NCI-H1105 treated with DMSO at 0.1 percent for 48 hours (cell line): Measurements from ENCODE around the gene MEP1B.
A peak's percentile ranks its signal among the peaks of the same experiment; 100 is the strongest.
"Not testable (repeated sequence)": the region's sequence is repeated elsewhere in the genome, so short reads cannot be mapped to it uniquely, and the experiment has no call there.

Experiments used
- DNase-seq: peaks from one replicate; lab custom pipeline; 2025; lab: John Stamatoyannopoulos, UW

MEP1B gene

GRCh38 chr18:32189790-32190189 is at the start of gene MEP1B:
Gene MEP1B, plus strand, starts transcription at chr18:32190039. Its CDS starts 32 bp downstream, at chr18:32190071.
- no peak for DNase-seq

GRCh38 chr18:32148185-32148870 is 41.5 kb upstream of the MEP1B start:
- no peak for DNase-seq

GRCh38 chr18:32152705-32153448 is 37.0 kb upstream of the MEP1B start:
- DNase-seq = no peak

- DNase-seq = no peak
Measured at GRCh38 chr18:32156855-32157254, 33.0 kb upstream of the MEP1B start.

GRCh38 chr18:32157580-32157979 is 32.3 kb upstream of the MEP1B start:
- no peak for DNase-seq

GRCh38 chr18:32158108-32158624 is 31.7 kb upstream of the MEP1B start:
- DNase-seq = peak; percentile 94

- not testable (repeated sequence) for DNase-seq
Measured at GRCh38 chr18:32158631-32159030, 31.2 kb upstream of the MEP1B start.

GRCh38 chr18:32160547-32160946 is 29.3 kb upstream of the MEP1B start:
- no peak for DNase-seq

GRCh38 chr18:32167980-32168730 is 21.7 kb upstream of the MEP1B start:
- no peak for DNase-seq

GRCh38 chr18:32173654-32174053 is 16.2 kb upstream of the MEP1B start:
- DNase-seq = no peak

GRCh38 chr18:32174719-32175118 is 15.1 kb upstream of the MEP1B start:
- no peak for DNase-seq

GRCh38 chr18:32175265-32175664 is 14.6 kb upstream of the MEP1B start:
- no peak for DNase-seq

GRCh38 chr18:32176745-32177144 is 13.1 kb upstream of the MEP1B start:
- not testable (repeated sequence) for DNase-seq

GRCh38 chr18:32177530-32177929 is 12.3 kb upstream of the MEP1B start:
- no peak for DNase-seq

- no peak for DNase-seq
Measured at GRCh38 chr18:32183503-32183902, 6.3 kb upstream of the MEP1B start.

GRCh38 chr18:32190209-32190608 is 370 bp downstream of the MEP1B start:
- DNase-seq = no peak

GRCh38 chr18:32195881-32196815 is 6.3 kb downstream of the MEP1B start:
- no peak for DNase-seq

GRCh38 chr18:32200766-32201165 is 10.9 kb downstream of the MEP1B start:
- DNase-seq = peak; percentile 88

- DNase-seq = no peak
Measured at GRCh38 chr18:32201948-32202672, 12.3 kb downstream of the MEP1B start.

- no peak for DNase-seq
Measured at GRCh38 chr18:32208023-32208422, 18.2 kb downstream of the MEP1B start.

- DNase-seq = no peak
Measured at GRCh38 chr18:32208577-32208976, 18.7 kb downstream of the MEP1B start.
